Fibroblast of skin of left biceps (primary cell): ENCODE data around the gene CSNK2A3.

Experiments
- DNase-seq, 2 experiments: peaks; one replicate each; pipeline ENCODE4 v3.0.0-alpha.2; 2013; ENCODE audit warnings: low read depth in 2 of 2

CSNK2A3 gene

GRCh38 chr11:11336664-11337063 is 16.4 kb downstream of the CSNK2A3 start:
- no peak for DNase-seq

GRCh38 chr11:11335043-11335442 is 18.0 kb downstream of the CSNK2A3 start:
- no peak for DNase-seq

- no peak for DNase-seq
These were observed 18.4 kb downstream of the CSNK2A3 start for GRCh38 chr11:11334607-11335006.

GRCh38 chr11:11332141-11332710 is 20.8 kb downstream of the CSNK2A3 start:
- no peak for DNase-seq

- DNase-seq, result no peak
These were observed 23.8 kb downstream of the CSNK2A3 start for GRCh38 chr11:11329062-11329806.

GRCh38 chr11:11324090-11324489 is 29.0 kb downstream of the CSNK2A3 start:
- DNase-seq, result no peak

GRCh38 chr11:11322101-11322500 is 30.9 kb downstream of the CSNK2A3 start:
- no peak for DNase-seq

- DNase-seq, result no peak
These were observed 32.2 kb downstream of the CSNK2A3 start for GRCh38 chr11:11320825-11321224.

- DNase-seq, result no peak
These were observed 34.1 kb downstream of the CSNK2A3 start for GRCh38 chr11:11318961-11319360.

GRCh38 chr11:11318461-11318860 is 34.6 kb downstream of the CSNK2A3 start:
- DNase-seq, result no peak

GRCh38 chr11:11316651-11317230 is 36.3 kb downstream of the CSNK2A3 start:
- DNase-seq, result no peak

- no peak for DNase-seq
These were observed 39.0 kb downstream of the CSNK2A3 start for GRCh38 chr11:11313902-11314692.

- DNase-seq, result no peak
These were observed 39.6 kb downstream of the CSNK2A3 start for GRCh38 chr11:11313426-11313825.

GRCh38 chr11:11312738-11313137 is 40.3 kb downstream of the CSNK2A3 start:
- no peak for DNase-seq

GRCh38 chr11:11311169-11311568 is 41.9 kb downstream of the CSNK2A3 start:
- no peak for DNase-seq

GRCh38 chr11:11309906-11310305 is 43.1 kb downstream of the CSNK2A3 start:
- DNase-seq, result no peak

- no peak for DNase-seq
These were observed 44.8 kb downstream of the CSNK2A3 start for GRCh38 chr11:11308249-11308648.

- DNase-seq, result no peak
These were observed 46.2 kb downstream of the CSNK2A3 start for GRCh38 chr11:11306855-11307254.

- DNase-seq, result no peak
These were observed 48.5 kb downstream of the CSNK2A3 start for GRCh38 chr11:11304550-11304949.

GRCh38 chr11:11302565-11302964 is 50.5 kb downstream of the CSNK2A3 start:
- DNase-seq, result no peak
